ENCODE results near the gene ALOX15.
"Not testable (repeated sequence)": the region's sequence is repeated elsewhere in the genome, so short reads cannot be mapped to it uniquely, and the experiment has no call there.

Gene ALOX15

GRCh38 chr17:4594406-4594805 is 47.1 kb downstream of the ALOX15 start:
- no peak for DNase-seq (ENCODE audit: low spot score)

GRCh38 chr17:4593021-4593421 is 48.5 kb downstream of the ALOX15 start:
- DNase-seq (ENCODE audit: low spot score) = no peak

- no peak for DNase-seq (ENCODE audit: low spot score)
Measured at GRCh38 chr17:4592240-4593005, 49.1 kb downstream of the ALOX15 start.

GRCh38 chr17:4591529-4591928 is 49.9 kb downstream of the ALOX15 start:
- DNase-seq (ENCODE audit: low spot score) = no peak

GRCh38 chr17:4590981-4591453 is 50.5 kb downstream of the ALOX15 start:
- DNase-seq (ENCODE audit: low spot score) = no peak

GRCh38 chr17:4590042-4590441 is 51.4 kb downstream of the ALOX15 start:
- DNase-seq (ENCODE audit: low spot score) = not testable (repeated sequence)

- no peak for DNase-seq (ENCODE audit: low spot score)
Measured at GRCh38 chr17:4588898-4589625, 52.4 kb downstream of the ALOX15 start.

GRCh38 chr17:4588391-4588790 is 53.1 kb downstream of the ALOX15 start:
- DNase-seq (ENCODE audit: low spot score) = no peak

GRCh38 chr17:4587803-4588202 is 53.7 kb downstream of the ALOX15 start:
- no peak for DNase-seq (ENCODE audit: low spot score)

GRCh38 chr17:4587195-4587594 is 54.3 kb downstream of the ALOX15 start:
- no peak for DNase-seq (ENCODE audit: low spot score)

- no peak for DNase-seq (ENCODE audit: low spot score)
Measured at GRCh38 chr17:4586043-4586442, 55.4 kb downstream of the ALOX15 start.

GRCh38 chr17:4585638-4585994 is 55.9 kb downstream of the ALOX15 start:
- DNase-seq (ENCODE audit: low spot score) = no peak

- DNase-seq (ENCODE audit: low spot score) = no peak
Measured at GRCh38 chr17:4584917-4585637, 56.4 kb downstream of the ALOX15 start.

GRCh38 chr17:4584101-4584916 is 57.2 kb downstream of the ALOX15 start, which contains the start of gene SMTNL2:
Gene SMTNL2 (plus strand): TSS chr17:4584529. CDS start chr17:4584606, 77 bp downstream.
- peak; percentile 69 for DNase-seq (ENCODE audit: low spot score)

GRCh38 chr17:4583782-4584100 is 57.7 kb downstream of the ALOX15 start:
- peak; percentile 87 for DNase-seq (ENCODE audit: low spot score)

GRCh38 chr17:4583206-4583605 is 58.3 kb downstream of the ALOX15 start:
- no peak for DNase-seq (ENCODE audit: low spot score)

- DNase-seq (ENCODE audit: low spot score) = no peak
Measured at GRCh38 chr17:4582691-4583090, 58.8 kb downstream of the ALOX15 start.

GRCh38 chr17:4582101-4582501 is 59.4 kb downstream of the ALOX15 start:
- no peak for DNase-seq (ENCODE audit: low spot score)
